GM12873 (cell line): ENCODE results near the gene SLC39A11.

ENCODE experiments used
- CTCF ChIP-seq: IDR thresholded peaks from 2 replicates; pipeline ENCODE4 v1.5.1; 2012; ENCODE audit warnings: low read depth, mild to moderate bottlenecking, moderate library complexity, low read length, control low read depth; ENCODE audit not compliant: insufficient read depth; ENCODE audit errors: missing control alignments

The SLC39A11 gene

DNA sequence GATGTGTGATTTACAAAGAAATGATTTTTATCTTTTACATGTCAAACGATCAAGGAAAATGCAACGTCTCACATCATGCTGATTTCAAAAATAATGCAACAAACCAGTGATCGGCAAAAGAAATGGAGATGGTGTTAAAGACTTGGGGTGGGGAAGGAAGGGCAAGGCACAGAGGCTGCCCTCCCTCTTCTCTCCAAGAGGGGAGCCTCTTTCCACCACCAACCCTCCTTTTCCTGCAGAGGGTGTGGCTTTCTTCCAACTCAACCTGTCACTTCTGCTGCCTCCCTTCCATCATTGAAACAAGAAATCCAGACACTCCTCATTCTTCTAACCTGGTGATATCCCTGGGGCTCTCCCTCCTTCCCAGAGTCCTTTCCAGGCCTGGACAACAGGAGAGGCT is 320.8 kb downstream of the SLC39A11 start:
- TF ChIP-seq CTCF: no peak

GRCh38 chr17:72766761-72767356 is 325.6 kb downstream of the SLC39A11 start:
- no peak for TF ChIP-seq CTCF

DNA sequence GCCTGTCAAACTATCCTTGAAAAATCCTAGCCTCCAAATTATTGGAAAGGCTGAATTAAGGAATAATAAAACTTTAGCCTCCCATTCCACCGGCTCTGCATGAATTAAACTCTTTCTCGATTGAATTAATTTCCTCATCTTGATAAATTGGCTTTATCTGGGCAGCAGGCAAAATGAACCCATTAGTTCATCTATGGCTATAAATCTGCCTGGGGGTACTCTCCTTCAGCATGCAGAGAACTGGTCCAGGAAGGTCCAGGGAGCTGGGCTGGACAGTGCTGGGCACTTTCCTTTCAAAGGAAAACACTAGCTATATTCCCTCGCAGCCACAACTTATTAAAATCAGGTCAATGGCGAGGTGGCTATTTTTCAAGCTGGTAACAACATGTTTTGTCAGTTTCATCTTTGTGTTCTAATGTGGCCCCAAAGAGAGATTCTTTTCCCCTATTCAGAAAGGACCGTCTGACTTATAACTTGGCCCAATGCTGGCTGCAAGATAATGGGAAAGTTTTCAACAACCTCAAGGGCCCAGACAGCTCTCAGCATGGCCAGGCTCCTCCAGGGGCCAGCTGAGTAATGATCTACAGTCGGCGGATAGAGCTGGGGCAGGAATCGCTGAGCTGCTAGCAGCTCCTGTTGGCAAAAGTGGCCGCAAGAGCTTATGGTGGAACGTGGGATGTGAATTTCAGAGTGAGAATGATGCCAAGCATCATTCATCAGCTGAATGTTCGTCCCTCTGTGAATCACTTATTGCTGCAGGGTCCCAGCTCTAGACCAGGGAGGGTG is 326.9 kb downstream of the SLC39A11 start:
- no peak for TF ChIP-seq CTCF

- TF ChIP-seq CTCF: no peak
Observed at GRCh38 chr17:72764632-72765041, 327.9 kb downstream of the SLC39A11 start.

DNA sequence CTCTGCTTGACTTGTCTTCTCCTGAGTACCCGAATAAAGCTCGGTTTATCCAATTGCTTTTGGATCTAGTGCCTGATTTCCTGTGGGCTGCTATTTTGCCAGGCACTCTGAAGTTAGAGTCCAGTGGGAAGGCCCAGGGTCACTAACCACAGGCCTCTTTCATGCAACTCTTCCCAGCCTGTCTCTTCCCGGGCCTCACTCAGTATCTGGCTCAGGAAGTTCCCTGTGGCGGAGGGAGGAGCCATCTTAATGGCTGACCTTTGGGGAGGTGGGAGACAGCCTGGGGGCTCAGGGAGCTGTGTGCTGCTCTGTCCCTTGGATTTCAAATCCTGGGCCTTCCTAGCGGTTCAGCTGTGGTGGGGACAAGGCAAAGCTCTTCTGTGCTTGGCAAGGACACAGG is 328.5 kb downstream of the SLC39A11 start:
- TF ChIP-seq CTCF: no peak

DNA sequence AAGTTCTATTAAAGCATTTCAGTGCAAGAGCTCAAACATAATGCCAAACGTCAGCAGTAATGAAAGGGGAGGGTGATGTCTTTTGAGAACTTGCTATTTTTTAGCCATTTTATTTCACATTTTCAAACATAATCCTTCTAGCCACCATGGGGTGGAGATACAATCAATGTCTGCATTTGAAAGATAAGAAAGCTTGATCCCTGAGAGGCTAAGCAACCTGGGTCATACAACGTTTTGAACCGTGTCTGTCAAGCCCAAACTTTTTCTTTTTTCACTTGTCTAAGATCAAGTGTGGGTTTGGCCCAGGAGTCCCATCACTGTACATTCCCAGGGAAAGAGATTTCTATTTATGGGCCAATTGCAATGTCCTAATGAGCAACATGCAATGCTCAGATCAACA is 331.1 kb downstream of the SLC39A11 start:
- TF ChIP-seq CTCF: no peak

- TF ChIP-seq CTCF: no peak
Observed at GRCh38 chr17:72760368-72760767, 332.1 kb downstream of the SLC39A11 start.
